Measurements from ENCODE around the gene LRRC51.

- TF ChIP-seq CTCF (IDR thresholded peaks at IDR 0.05) (no peak), EZH2 (IDR thresholded peaks at IDR 0.05; ENCODE audit: borderline replicate concordance, insufficient read depth, low read depth, low read length, poor library complexity, severe bottlenecking) (no peak)
These were observed 19.8 kb downstream of the LRRC51 start for GRCh38 chr11:72100462-72100861.
